Activated CD4-positive, alpha-beta T cell treated with anti-CD3 and anti-CD28 coated beads, Interleukin-2, amount 50 U/mL, for 16 hours (primary cell): ENCODE measurements around the gene HBQ1.
"Not testable (repeated sequence)": the region's sequence is repeated elsewhere in the genome, so short reads cannot be mapped to it uniquely, and the experiment has no call there.

Experiments used
- DNase-seq: peaks from one replicate; pipeline ENCODE4 v3.0.0-alpha.2; 2020

HBQ1 gene

DNA sequence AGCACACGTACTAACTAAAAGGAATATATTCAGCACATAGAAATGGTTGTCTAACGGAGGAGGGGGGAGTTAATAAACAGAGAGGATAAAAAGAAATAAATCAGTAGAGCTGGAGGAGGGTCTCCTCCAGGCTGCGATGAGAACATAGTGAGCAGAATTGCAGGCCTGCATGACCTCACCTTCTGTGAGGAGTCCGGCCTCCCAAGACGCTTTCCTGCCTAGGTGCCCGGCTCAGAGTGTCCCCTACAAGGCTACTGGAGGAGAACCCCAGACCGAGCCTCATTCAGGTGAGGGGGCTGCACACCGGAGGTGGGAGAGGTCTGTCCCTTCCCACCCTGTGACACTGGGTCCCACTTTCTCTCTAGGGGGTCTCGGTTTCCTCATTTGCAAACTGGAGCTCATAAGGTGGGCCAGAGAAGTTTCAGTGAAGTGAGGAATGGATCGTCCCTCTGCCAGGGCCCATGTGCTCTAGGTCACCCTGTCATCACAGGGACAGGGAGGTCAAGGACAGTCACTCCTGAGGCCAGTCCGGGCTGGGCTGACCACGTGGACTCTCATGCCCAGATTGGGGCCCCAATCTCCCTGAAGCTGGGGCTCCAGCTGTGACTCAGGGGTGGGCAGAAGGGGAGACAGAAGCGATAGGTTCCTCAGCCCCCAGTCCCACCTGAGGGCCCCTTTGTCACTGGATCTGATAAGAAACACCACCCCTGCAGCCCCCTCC is 17.8 kb upstream of the HBQ1 start:
- no peak for DNase-seq

DNA sequence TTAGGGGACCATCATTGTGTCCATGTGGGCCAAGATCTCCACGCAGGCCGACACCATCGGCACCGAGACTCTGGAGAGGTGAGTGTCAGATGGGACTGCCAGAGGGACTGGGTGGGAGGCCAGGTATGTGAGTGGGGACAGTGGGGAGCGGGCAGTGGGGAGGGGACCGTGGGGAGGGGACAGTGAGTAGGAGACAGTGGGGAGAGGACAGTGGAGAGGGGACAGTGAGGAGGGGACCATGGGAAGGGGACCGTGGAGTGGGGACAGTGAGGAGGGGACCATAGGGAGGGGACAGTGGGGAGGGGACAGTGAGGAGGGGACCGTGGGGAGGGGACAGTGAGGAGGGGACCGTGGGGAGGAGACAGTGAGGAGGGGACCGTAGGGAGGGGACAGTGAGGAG is 17.1 kb upstream of the HBQ1 start:
- not testable (repeated sequence) for DNase-seq

DNA sequence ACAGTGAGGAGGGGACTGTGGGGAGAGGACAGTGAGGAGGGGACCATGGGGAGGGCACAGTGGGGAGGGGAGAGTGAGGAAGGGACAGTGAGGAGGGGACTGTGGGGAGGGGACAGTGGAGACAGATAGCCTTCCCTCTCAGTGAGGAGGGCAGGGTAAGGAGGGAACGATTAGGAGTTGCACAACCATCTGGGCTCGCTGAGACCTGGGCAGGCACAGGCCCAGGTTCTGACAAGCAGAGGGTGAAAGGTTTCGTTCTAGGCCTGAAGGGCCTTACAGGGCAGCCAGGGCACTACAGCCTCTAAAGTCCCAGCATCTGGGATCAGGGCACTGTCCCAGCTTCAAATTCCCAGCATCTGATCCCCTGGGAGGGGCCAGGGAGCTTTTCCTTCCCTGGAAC is 16.6 kb upstream of the HBQ1 start:
- DNase-seq = not testable (repeated sequence)

DNA sequence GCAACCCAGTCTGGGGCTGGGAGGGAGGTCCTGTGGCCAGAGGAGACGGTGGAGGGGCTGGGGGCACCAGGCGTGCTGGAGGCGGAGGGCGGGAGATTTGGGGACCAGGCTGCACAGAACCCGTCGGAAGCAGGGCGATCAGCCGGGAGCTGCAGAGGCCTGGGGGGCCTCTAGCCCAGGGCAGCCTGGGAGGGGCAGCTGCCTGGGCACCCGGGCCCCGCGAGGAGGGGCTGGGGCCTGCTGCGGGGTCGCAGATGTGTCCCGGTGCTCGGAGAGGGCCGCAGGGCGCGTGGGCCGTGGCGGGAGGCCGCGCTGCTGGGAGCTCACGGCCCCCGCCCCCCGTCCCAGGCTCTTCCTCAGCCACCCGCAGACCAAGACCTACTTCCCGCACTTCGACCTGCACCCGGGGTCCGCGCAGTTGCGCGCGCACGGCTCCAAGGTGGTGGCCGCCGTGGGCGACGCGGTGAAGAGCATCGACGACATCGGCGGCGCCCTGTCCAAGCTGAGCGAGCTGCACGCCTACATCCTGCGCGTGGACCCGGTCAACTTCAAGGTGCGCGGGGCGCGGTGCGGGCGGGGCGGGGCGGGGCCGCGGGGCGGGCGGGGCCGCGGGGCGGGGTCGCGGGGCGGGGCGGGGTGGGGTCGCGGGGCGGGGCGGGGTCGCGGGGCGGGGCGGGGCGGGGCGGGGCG is 16.0 kb upstream of the HBQ1 start:
- not testable (repeated sequence) for DNase-seq

DNA sequence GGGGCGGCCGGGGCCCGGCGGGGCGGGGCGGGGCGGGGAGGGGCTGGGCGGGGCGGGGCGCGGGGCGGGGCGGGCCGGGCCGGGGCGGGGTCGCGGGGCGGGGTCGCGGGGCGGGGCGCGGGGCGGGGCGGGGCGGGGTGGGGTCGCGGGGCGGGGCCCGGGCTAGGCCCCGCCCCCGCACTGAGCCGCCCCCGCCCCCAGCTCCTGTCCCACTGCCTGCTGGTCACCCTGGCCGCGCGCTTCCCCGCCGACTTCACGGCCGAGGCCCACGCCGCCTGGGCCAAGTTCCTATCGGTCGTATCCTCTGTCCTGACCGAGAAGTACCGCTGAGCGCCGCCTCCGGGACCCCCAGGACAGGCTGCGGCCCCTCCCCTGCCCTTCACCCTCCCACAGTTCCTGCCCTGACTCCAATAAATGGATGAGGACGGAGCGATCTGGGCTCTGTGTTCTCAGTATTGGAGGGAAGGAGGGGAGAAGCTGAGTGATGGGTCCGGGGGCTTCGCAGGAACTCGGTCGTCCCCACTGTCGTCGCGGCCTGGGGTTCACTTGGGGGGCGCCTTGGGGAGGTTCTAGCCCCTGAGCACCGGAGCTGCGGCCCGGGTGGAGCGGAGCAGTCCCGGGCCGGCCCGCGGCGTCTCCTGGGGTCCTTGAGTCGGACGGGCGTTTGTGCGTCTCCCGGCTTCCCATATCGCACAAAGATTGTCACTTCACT is 15.3 kb upstream of the HBQ1 start:
- no peak for DNase-seq

DNA sequence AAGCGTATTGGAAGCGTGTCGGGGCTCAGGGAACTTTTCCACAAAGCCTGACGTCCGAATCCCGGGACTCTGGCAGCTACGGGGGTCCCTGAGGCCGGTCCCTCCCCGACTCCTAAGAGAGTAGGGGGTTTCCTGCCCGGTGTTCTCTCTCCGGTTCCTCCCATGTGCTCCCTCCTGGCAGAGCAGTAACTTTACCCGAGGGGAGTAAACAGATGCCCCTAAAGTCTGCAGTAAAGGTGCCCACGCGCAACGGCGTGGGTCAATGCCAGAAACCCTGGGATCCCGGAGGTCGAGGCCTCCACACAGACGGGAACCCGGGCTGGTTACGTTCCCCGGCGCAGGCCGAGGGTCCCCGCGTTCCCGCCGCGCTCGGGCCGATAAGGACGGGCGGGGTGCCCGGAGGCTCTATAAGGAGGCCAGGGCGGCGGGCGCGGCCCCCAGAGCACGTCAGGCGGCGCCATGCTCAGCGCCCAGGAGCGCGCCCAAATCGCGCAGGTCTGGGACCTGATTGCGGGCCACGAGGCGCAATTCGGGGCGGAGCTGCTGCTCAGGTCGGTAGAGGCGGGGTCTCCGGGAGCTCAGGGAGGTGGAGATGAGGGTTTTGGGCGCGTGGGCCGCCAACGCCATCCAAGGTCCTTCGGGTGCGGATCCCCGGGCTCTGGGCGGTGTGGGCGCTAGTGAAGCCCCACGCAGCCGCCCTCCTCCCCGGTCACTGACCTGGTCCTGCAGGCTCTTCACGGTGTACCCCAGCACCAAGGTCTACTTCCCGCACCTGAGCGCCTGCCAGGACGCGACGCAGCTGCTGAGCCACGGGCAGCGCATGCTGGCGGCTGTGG is 14.5 kb upstream of the HBQ1 start, which contains the start of gene HBM:
Gene HBM (plus strand): TSS at position 440 of the 836 bp plus-strand sequence. CDS start 20 bp downstream, at position 460.
- no peak for DNase-seq

DNA sequence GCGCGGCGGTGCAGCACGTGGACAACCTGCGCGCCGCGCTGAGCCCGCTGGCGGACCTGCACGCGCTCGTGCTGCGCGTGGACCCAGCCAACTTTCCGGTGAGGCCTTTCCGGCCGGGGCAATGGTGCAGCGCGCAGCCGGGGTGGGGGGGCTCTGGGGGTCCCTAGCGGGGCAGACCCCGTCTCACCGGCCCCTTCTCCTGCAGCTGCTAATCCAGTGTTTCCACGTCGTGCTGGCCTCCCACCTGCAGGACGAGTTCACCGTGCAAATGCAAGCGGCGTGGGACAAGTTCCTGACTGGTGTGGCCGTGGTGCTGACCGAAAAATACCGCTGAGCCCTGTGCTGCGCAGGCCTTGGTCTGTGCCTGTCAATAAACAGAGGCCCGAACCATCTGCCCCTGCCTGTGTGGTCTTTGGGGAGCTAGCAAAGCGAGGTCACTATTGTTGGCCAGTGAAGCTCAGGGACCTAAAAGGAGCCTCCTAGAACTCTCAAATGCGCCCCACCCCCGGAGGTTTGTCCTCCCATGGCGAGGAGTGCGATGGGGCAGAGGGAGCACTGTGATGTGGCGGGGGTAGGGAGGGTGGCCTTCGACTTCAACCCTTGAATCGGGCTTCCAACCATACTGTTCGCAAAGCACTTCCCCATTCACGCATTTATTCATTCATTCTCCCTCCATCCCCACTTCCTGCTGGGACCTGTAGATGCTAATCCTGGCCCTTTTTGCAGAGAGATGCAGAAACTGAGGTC is 13.7 kb upstream of the HBQ1 start:
- DNase-seq = no peak

DNA sequence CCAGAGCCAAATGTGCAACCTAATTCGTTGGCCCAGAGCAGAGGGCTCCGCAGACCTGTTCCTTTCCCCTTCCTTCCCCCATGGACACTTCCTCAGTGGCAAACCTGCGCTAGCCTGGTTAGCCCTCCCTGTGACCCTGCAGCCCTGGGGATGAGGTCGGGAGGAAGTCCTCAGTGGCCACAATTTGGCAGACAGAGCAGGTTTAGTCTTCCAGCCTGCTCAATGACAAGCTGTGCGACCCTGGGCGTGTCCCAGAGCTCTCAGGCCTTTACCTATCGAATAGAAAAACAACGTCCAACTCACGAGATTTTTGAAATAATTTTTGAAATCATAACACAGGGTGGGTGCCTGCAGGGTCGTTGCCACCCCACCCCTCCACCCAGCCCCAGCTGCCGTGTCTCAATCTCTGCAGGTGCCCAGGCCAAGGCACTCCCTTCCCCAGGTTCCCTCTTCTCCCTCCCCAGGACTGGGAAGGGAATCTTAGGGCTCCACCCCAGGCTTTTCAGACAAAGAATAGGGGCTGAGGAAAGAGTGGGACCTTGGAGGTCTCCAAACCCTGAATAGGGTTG is 13.1 kb upstream of the HBQ1 start:
- no peak for DNase-seq

DNA sequence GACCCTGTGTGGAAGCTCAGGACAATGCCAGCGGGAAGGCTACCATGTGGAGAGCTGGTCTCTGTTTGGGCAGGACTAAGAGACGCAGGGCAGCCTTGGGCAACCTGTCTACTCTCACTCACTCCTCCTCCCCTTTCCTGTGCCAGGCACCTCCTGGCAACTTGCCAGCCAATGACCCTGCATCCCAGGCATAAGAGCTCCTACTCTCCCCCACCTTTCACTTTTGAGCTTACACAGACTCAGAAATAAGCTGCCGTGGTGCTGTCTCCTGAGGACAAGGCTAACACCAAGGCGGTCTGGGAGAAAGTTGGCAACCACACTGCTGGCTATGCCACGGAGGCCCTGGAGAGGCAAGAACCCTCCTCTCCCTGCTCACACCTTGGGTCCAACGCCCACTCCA is 11.8 kb upstream of the HBQ1 start:
- DNase-seq = no peak

DNA sequence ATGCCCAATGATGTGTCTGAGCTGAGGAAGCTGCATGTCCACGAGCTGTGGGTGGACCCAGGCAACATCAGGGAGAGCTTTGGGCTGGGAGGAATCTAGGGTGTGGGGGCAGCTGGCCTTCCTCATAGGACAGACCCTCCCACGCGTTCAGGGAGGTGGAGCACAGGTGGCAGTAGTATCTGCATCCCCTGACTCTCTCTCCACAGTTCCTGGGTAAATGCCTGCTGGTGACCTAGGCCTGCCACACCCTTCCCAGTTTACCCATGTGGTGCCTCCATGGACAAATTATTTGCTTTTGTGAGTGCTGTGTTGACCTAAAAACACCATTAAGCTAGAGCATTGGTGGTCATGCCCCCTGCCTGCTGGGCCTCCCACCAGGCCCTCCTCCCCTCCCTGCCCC is 11.2 kb upstream of the HBQ1 start:
- no peak for DNase-seq

DNA sequence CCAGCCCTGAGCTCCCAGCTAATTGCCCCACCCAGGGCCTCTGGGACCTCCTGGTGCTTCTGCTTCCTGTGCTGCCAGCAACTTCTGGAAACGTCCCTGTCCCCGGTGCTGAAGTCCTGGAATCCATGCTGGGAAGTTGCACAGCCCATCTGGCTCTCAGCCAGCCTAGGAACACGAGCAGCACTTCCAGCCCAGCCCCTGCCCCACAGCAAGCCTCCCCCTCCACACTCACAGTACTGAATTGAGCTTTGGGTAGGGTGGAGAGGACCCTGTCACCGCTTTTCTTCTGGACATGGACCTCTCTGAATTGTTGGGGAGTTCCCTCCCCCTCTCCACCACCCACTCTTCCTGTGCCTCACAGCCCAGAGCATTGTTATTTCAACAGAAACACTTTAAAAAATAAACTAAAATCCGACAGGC is 10.2 kb upstream of the HBQ1 start:
- DNase-seq = not testable (repeated sequence)

DNA sequence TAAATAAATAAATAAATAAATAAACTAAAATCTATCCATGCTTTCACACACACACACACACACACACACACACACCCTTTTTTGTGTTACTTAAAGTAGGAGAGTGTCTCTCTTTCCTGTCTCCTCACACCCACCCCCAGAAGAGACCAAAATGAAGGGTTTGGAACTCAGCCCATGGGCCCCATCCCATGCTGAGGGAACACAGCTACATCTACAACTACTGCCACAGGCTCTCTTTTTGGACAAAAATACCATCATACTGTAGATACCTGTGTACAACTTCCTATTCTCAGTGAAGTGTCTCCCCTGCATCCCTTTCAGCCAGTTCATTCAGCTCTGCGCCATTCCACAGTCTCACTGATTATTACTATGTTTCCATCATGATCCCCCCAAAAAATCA is 9.5 kb upstream of the HBQ1 start:
- DNase-seq = no peak

DNA sequence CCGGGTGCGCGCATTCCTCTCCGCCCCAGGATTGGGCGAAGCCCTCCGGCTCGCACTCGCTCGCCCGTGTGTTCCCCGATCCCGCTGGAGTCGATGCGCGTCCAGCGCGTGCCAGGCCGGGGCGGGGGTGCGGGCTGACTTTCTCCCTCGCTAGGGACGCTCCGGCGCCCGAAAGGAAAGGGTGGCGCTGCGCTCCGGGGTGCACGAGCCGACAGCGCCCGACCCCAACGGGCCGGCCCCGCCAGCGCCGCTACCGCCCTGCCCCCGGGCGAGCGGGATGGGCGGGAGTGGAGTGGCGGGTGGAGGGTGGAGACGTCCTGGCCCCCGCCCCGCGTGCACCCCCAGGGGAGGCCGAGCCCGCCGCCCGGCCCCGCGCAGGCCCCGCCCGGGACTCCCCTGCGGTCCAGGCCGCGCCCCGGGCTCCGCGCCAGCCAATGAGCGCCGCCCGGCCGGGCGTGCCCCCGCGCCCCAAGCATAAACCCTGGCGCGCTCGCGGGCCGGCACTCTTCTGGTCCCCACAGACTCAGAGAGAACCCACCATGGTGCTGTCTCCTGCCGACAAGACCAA is 7.8 kb upstream of the HBQ1 start, which contains the start of gene HBA2:
Gene HBA2 (plus strand): TSS at position 503 of the 568 bp plus-strand sequence. CDS start 37 bp downstream, at position 540.
- not testable (repeated sequence) for DNase-seq

DNA sequence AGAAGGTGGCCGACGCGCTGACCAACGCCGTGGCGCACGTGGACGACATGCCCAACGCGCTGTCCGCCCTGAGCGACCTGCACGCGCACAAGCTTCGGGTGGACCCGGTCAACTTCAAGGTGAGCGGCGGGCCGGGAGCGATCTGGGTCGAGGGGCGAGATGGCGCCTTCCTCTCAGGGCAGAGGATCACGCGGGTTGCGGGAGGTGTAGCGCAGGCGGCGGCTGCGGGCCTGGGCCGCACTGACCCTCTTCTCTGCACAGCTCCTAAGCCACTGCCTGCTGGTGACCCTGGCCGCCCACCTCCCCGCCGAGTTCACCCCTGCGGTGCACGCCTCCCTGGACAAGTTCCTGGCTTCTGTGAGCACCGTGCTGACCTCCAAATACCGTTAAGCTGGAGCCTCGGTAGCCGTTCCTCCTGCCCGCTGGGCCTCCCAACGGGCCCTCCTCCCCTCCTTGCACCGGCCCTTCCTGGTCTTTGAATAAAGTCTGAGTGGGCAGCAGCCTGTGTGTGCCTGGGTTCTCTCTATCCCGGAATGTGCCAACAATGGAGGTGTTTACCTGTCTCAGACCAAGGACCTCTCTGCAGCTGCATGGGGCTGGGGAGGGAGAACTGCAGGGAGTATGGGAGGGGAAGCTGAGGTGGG is 6.9 kb upstream of the HBQ1 start:
- DNase-seq = not testable (repeated sequence)

DNA sequence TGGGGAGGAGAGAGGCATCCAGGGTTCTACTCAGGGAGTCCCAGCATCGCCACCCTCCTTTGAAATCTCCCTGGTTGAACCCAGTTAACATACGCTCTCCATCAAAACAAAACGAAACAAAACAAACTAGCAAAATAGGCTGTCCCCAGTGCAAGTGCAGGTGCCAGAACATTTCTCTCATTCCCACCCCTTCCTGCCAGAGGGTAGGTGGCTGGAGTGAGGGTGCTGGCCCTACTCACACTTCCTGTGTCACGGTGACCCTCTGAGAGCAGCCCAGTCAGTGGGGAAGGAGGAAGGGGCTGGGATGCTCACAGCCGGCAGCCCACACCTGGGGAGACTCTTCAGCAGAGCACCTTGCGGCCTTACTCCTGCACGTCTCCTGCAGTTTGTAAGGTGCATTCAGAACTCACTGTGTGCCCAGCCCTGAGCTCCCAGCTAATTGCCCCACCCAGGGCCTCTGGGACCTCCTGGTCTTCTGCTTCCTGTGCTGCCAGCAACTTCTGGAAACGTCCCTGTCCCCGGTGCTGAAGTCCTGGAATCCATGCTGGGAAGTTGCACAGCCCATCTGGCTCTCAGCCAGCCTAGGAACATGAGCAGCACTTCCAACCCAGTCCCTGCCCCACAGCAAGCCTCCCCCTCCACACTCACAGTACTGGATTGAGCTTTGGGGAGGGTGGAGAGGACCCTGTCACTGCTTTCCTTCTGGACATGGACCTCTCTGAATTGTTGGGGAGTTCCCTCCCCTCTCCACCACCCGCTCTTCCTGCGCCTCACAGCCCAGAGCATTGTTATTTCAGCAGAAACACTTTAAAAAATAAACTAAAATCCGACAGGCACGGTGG is 6.1 kb upstream of the HBQ1 start:
- not testable (repeated sequence) for DNase-seq

DNA sequence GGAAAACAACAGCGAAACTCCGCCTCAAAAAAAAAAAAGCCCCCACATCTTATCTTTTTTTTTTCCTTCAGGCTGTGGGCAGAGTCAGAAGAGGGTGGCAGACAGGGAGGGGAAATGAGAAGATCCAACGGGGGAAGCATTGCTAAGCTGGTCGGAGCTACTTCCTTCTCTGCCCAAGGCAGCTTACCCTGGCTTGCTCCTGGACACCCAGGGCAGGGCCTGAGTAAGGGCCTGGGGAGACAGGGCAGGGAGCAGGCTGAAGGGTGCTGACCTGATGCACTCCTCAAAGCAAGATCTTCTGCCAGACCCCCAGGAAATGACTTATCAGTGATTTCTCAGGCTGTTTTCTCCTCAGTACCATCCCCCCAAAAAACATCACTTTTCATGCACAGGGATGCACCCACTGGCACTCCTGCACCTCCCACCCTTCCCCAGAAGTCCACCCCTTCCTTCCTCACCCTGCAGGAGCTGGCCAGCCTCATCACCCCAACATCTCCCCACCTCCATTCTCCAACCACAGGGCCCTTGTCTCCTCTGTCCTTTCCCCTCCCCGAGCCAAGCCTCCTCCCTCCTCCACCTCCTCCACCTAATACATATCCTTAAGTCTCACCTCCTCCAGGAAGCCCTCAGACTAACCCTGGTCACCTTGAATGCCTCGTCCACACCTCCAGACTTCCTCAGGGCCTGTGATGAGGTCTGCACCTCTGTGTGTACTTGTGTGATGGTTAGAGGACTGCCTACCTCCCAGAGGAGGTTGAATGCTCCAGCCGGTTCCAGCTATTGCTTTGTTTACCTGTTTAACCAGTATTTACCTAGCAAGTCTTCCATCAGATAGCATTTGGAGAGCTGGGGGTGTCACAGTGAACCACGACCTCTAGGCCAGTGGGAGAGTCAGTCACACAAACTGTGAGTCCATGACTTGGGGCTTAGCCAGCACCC is 5.0 kb upstream of the HBQ1 start:
- DNase-seq = no peak

DNA sequence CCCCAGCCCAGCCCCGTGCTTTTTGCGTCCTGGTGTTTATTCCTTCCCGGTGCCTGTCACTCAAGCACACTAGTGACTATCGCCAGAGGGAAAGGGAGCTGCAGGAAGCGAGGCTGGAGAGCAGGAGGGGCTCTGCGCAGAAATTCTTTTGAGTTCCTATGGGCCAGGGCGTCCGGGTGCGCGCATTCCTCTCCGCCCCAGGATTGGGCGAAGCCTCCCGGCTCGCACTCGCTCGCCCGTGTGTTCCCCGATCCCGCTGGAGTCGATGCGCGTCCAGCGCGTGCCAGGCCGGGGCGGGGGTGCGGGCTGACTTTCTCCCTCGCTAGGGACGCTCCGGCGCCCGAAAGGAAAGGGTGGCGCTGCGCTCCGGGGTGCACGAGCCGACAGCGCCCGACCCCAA is 4.3 kb upstream of the HBQ1 start:
- not testable (repeated sequence) for DNase-seq
